ENCODE results near the gene CNTRL. TPM values are rescaled to one million over a fixed set of nuclear protein-coding genes. Genes with fewer than 3 reads are reported as not detected.

CNTRL gene
- total and polyA plus RNA-seq, 10 donors, result 15.8 to 63.0 (median 48.9) TPM

- no peak for DNase-seq
- TF ChIP-seq CTCF (IDR thresholded peaks at IDR 0.05 in 8 of 11, conservative IDR thresholded peaks at IDR 0.05 in 3 of 11), result no peak
- no peak for TF ChIP-seq POLR2A (IDR thresholded peaks at IDR 0.05)
- TF ChIP-seq POLR2AphosphoS5 (IDR thresholded peaks at IDR 0.05), result no peak
- Histone ChIP-seq H3K4me3 (no peak overlapping the region), H3K27ac (no peak overlapping the region), H3K9me3 (no peaks in the 10 kb centered on the region), H3K36me3 (peaks cover 0 to 100% (median 86%) of the 10 kb centered on the region in 6 donors), H3K4me1 (no peaks in the 10 kb centered on the region), H3K27me3 (replicated peaks in 1 of 7) (no peaks in the 10 kb centered on the region)
- intact Hi-C loops (cut with DNase I; ENCODE audit: low total_unique reads), result no loop called here
- WGBS, 5 donors, result 92 to 100% (median 98%) methylated on average over 1 of the region's 1 CpG
Measured at GRCh38 chr9:121140162-121140561, 65.4 kb downstream of the CNTRL start.

- 87 to 100% (median 99%) methylated on average over 1 of the region's 1 CpG for WGBS, 5 donors
- intact Hi-C loops (cut with DNase I; ENCODE audit: low total_unique reads), result no loop called here
- TF ChIP-seq POLR2A (IDR thresholded peaks at IDR 0.05) (no peak), POLR2AphosphoS5 (IDR thresholded peaks at IDR 0.05) (no peak), CTCF (IDR thresholded peaks at IDR 0.05 in 8 of 11, conservative IDR thresholded peaks at IDR 0.05 in 3 of 11) (no peak)
- H3K27me3 ChIP-seq (replicated peaks in 1 of 7), result no peaks in the 10 kb centered on the region
- H3K4me3 ChIP-seq, result no peak overlapping the region
- peaks cover 0 to 100% (median 88%) of the 10 kb centered on the region in 6 donors for H3K36me3 ChIP-seq
- H3K9me3 ChIP-seq, result no peaks in the 10 kb centered on the region
- H3K27ac ChIP-seq, result no peak overlapping the region
- no peak for DNase-seq
- H3K4me1 ChIP-seq, result no peaks in the 10 kb centered on the region
Measured at GRCh38 chr9:121141306-121141705, 66.6 kb downstream of the CNTRL start.

- WGBS, 5 donors, result 92 to 100% (median 95%) methylated on average over 1 of the region's 1 CpG
- Histone ChIP-seq H3K36me3 (peaks cover 2 to 100% (median 89%) of the 10 kb centered on the region in 6 donors), H3K27ac (no peak overlapping the region), H3K4me3 (no peak overlapping the region), H3K9me3 (no peaks in the 10 kb centered on the region), H3K4me1 (no peaks in the 10 kb centered on the region), H3K27me3 (replicated peaks in 1 of 7) (no peaks in the 10 kb centered on the region)
- intact Hi-C loops (cut with DNase I; ENCODE audit: low total_unique reads), result no loop called here
- no peak for DNase-seq
- TF ChIP-seq POLR2AphosphoS5 (IDR thresholded peaks at IDR 0.05), result no peak
- TF ChIP-seq POLR2A (IDR thresholded peaks at IDR 0.05), result no peak
- TF ChIP-seq CTCF (IDR thresholded peaks at IDR 0.05 in 8 of 11, conservative IDR thresholded peaks at IDR 0.05 in 3 of 11), result no peak
Measured at GRCh38 chr9:121141706-121142105, 67.0 kb downstream of the CNTRL start.

GRCh38 chr9:121143771-121144170, 69.0 kb downstream of the CNTRL start:
- TF ChIP-seq POLR2A (IDR thresholded peaks at IDR 0.05) (no peak), CTCF (IDR thresholded peaks at IDR 0.05 in 8 of 11, conservative IDR thresholded peaks at IDR 0.05 in 3 of 11) (no peak), POLR2AphosphoS5 (IDR thresholded peaks at IDR 0.05) (no peak)
- 93 to 100% (median 95%) methylated on average over 2 of the region's 2 CpGs for WGBS, 5 donors
- H3K4me3 ChIP-seq, result no peak overlapping the region
- no peaks in the 10 kb centered on the region for H3K27me3 ChIP-seq (replicated peaks in 1 of 7)
- no peaks in the 10 kb centered on the region for H3K9me3 ChIP-seq
- H3K36me3 ChIP-seq, result peaks cover 8 to 100% (median 94%) of the 10 kb centered on the region in 6 donors
- no peak for DNase-seq
- intact Hi-C loops (cut with DNase I; ENCODE audit: low total_unique reads), result no loop called here
- no peak overlapping the region for H3K27ac ChIP-seq
- H3K4me1 ChIP-seq, result no peaks in the 10 kb centered on the region
